Measurements from ENCODE around the gene RPS19BP1.

Gene RPS19BP1

GRCh38 chr22:39480557-39480956 is 52.0 kb downstream of the RPS19BP1 start:
- ChIA-PET CTCF (interaction anchor here (11.4 kb wide), 1 partner anchor 13 kb away, joined by 132 read pairs; no protein-coding TSS in a partner anchor), POLR2A (no interaction called here)
- TF ChIP-seq CTCF (IDR thresholded peaks at IDR 0.05; ENCODE audit: insufficient read depth, low read length, missing control alignments) = no peak
- H3K4me3 ChIP-seq (ENCODE audit: low read depth, low read length) = no peak overlapping the region
- no peak for DNase-seq (ENCODE audit: low read depth, low spot score)

- DNase-seq (ENCODE audit: low read depth, low spot score) = no peak
- CTCF ChIA-PET = interaction anchor here (11.4 kb wide), 1 partner anchor 14 kb away, joined by 132 read pairs; no protein-coding TSS in a partner anchor
- H3K4me3 ChIP-seq (ENCODE audit: low read depth, low read length) = no peak overlapping the region
- no peak for TF ChIP-seq CTCF (IDR thresholded peaks at IDR 0.05; ENCODE audit: insufficient read depth, low read length, missing control alignments)
- POLR2A ChIA-PET = no interaction called here
Observed at GRCh38 chr22:39479254-39479653, 53.3 kb downstream of the RPS19BP1 start.

Measured in AG04449 (cell line).